ENCODE measurements around the gene GDPD5.

Gene GDPD5

DNA sequence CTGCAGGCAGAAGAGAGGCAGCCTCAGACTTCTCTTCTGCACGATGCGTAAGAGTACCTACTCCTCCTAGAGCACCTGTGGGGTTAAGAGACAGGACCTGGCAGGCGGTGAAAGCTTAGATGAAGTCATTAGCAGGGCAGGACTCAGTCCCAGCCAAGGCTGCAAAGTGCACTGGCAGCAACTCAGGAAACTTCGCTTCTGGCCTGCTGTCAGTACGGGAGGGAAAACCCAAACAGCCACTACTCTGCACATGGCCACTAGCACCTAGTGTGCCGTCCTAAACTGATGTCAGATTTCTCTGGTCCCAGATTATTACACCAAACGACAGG, 84.0 kb downstream of the GDPD5 start:
- DNase-seq: no peak

DNA sequence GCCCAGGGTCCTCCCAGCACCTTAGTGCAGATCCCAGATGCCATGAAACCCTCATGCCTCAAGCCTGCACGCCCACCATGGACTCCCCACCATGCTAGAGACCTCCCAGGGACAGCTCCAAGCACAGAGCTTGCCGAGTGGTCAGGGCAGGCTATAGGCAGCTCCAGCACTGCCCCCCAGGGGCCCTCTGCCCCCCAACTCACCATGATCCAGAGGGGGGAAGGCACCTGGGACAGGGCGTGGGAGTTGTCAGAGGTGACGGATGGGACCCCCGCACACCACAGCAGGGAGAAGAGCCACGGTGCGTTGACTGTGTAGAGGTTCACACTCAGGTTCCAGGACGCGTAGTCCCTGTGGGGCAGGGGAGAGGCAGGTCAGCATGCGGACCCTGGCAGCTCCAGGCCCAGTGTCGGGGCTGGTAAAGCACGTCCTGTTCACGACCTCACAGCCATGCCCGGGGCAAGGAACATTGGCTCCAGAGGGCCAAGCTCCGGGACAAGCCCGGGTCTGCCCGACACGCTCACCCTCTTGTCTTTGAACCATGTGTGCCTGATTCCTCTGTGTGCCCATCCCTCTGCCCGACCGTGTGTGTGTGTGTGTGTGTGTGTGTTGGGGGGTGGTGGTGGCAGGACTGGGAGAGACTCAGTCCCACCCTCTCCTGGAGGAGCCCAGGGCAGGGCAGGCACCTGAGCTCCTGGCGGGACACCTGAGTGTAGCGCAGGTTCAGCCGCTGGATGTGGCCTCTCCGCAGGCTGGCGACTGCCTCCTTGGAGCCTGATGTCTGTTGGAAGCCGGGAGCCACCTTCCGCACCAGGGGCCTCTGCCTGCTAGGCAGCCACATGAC, 84.6 kb downstream of the GDPD5 start:
- DNase-seq: no peak

DNA sequence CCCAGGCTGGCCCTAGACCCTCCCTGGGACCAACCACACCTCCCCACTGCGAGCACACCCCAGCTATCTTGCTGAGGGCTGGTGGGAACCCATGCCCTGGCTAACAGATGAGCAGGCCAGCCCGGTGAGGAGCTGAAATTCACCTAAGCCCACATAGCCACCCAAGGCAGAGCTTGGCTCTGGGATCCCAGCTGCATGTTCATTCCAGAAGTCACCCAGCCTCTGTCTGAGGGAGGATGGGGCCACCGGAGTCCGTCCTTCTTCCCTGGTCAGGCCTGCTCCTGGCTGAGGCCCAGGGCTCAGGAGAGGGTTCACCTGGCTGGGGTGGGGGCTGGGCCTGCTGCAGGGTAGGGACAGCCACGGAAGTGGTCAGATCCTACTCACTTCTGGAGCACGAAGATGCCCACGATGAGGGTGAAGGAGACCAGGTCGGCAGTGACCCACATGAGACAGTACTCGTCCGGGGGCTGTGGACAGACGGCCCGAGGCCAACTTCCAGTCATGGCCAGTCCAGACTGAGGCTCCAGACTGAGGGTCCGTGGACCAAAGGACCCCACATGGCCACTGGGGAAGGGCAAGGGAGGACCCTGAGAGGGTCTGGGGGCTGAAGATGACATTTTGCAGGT, 86.1 kb downstream of the GDPD5 start:
- no peak for DNase-seq

GRCh38 chr11:75439026-75439425, 86.7 kb downstream of the GDPD5 start:
- no peak for DNase-seq

DNA sequence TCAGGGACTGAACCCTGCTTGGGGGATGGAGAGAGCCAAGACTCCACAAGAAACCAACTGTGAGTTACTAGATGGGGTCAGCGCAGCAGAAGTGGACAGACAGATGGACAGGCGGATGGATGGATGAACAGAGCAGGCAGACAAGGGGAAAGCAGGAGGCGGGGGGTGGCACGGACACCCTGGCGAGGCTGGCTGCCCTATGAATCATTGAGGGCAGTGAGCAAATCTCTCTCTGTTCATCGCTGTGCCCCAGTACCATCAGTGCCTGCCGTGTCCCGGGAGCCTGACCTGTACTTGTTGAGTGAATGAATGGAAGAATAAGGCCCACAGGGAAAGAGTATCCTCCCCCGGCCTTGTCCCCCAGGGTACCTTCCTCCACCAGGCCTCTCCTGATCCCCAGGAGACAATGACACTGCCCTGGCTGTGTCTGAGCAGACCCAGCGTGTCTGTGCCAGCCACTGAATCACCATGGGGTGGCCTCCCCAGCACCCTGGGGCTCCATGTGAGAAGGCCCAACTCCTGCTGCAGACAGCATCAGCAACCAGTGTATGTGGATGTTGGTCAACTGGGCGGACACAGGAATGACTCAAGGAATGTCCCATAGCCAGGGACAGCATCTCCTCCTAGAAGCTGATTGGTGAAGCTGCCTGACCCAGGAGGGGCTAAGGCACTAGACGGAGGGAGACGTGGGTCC, 87.6 kb downstream of the GDPD5 start:
- DNase-seq: no peak

DNA sequence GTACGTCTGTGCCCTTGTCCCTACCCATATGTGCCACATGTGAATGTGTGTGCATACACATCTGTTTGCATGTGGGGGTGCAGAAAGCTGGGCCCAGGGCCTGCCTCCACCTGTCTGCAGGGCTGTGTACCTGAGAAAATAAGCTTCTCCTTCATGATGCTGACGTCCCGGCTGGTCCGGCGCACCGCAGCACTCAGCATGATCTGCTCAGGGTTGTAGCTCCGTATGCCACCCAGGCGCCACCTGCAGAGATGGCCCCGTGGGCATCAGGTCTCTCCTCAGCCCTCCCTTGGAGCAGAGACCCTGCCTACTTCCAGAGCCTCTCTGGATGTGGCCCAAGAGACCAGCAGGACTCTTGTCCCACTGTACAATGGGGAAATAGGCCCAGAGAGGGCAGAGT, 88.9 kb downstream of the GDPD5 start:
- no peak for DNase-seq

DNA sequence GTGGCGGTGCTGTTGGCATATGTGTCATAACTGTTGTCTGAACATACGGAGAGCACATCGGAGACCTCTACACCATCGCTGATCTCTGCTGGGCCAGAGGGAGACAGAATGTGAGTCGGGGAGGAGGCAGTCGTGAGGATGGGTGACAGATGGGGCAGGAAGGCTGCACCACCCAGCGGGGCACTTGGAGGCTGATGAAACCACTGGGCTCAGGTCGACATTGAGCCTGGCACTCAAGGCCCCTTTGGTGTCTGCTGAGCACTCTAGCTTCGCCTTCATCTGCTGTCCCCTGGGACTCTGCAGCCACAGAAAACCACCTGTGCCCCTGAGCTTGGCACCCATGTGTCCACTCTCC, 90.2 kb downstream of the GDPD5 start:
- no peak for DNase-seq

DNA sequence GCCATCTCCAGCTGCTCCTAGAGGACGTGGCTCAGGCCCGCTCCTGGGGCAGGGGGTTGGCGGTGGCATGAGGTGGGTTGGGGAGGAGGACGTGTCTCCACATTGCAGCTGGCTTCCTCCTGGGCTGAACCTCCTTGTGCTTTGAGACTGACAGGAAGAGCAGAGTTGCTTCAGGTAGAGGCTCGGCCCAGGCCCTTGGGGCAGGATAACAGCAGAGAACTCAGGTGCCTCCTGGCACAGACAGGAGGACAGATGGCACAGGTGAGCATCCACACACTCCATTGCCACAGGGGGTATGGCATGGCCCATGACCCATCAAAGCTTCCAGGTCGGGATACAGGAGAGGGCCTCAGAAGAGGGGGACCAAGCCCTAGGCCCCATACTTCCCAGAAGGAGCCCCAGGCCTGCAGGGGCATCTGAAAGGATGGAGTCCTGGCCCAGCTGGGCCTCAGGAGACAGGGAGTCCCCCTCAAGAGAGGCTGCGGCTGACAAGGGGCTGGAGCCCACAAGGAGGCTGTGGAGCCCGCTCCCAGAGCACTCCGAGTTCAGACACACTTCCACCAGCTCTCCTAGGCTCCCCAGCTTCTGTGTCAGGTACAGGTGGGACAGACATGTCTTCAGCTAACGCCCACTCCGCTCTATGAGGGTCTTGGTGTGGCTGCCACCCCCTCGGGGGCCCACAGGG, 90.7 kb downstream of the GDPD5 start:
- DNase-seq: no peak

DNA sequence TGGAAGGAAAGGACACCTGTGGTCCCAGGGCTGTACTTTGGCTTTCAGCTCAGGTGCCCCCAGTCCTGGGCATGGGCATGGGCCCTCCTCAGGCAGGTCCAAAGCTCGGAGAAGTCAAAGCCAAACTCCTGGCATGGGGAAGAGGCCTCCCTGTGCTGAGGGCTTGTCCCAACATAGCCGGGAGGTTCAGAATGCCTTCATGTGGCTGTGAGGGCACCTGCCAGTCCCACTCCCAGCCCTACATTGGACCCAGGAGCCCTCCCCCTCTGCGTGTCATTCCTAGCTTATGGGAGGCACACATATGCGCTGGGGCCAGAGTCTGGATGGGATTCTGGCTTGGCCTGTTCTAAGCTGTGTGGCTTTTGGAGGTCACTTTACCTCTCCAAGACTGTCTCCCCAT, 91.7 kb downstream of the GDPD5 start:
- DNase-seq: no peak

DNA sequence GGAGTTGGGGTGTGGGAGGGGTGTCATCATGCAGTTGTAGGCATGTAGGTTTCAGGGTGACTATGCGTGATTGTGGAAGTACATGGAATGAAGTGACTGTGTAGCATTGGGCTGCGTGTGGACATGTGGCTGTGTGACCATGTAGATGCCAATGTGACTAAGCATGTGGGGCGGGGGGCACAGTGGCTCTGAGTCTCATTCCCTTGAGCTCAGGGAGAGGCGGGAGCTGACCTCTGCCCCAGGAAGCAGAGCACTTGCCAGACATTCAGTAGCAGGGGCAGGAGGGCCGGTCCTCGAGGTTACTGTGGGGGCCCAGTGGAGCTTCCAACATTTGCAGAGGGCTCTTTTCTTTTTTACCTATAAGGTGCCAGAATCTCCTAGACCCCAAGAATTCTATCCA, 92.3 kb downstream of the GDPD5 start:
- no peak for DNase-seq

GRCh38 chr11:75432911-75433321, 92.8 kb downstream of the GDPD5 start, which contains the start of gene KLHL35:
Gene KLHL35, minus strand, starts transcription at chr11:75433203. Its CDS starts 2,574 bp downstream, at chr11:75430629.
- DNase-seq: no peak

GRCh38 chr11:75431533-75432525, 93.9 kb downstream of the GDPD5 start:
- DNase-seq: no peak

- DNase-seq: no peak
These were observed 94.8 kb downstream of the GDPD5 start for GRCh38 chr11:75430714-75431532.

DNA sequence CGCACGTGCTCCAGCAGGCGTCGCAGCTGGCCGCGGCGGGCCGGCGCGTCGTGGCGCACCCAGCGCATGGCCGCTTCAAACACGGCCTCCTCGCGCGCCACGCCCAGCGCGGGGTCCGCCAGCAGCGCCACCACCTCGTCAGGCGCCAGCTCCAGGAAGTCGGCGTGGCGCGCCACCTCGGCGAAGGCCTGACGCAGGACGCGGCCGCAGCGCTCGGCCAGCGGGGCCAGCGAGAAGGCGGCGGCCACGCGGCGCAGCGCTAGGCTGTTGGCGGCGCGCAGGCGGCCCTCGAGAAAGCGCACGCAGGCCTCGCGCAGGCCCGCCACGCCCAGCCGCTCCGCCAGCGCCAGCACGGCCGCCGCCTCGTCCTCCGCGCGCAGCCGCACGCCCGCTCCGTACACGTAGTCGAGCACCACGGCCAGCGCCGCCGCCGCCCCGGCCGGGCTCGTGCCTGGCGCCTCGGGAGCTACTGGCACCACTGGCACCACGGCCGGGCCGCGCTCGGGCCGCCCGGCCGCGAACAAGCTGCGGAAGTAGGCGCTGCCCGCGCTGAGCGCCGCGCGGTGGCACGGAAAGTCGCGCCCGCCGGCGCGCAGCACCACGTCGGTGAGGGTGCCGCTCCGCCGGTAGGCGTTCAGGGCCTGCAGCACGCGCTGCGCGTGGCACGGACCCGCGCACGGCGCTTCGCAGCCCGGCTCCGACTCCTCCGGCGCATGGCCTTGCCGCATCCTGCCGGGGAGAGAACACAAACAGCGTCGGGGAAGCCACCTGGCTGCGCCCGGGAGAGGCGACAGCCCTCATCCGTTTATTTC, 95.6 kb downstream of the GDPD5 start:
- DNase-seq: no peak

GRCh38 chr11:75429641-75429901, 96.2 kb downstream of the GDPD5 start:
- no peak for DNase-seq

- DNase-seq: no peak
These were observed 96.6 kb downstream of the GDPD5 start for GRCh38 chr11:75428989-75429640.

DNA sequence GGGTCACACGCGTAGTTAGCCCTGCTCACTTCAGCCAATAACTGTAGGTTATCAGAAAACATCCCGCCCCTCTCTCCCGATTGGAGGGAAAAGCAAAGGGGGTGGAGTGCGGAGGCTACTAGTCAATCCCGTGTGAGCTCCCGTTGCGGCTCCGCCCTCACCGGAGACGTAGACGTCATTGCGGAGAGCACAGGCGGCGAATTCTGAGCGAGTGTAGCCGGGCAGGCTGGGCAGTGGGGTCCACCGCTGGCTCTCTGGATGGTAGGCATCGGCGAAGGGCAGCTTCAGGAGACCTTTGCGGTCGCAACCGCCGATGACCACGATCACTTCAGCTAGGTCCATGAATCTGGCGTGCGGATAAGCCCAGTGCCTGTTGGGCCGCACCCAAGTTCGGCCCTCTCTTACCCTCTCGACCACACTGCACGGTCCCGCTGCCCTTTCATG, 97.4 kb downstream of the GDPD5 start:
- DNase-seq: no peak

DNA sequence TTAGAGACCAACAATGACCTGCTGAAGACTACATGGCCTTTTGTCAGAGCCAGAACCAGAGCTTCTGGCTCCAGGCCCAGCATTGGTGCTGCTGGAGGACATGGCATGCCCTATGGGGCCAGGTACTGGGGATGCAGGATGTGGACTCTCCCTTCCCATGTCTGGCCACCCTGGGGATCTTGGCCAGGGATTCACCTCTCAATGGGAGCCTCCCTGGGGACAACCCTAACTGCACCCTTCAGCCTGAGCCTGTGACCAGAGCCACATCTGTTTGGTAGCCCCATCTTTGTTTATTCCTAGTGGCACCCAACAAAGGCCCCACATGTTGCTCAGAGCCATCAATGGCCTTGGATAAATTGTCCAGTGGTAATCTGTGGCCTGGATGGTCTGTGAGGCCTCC, 98.6 kb downstream of the GDPD5 start:
- no peak for DNase-seq

DNA sequence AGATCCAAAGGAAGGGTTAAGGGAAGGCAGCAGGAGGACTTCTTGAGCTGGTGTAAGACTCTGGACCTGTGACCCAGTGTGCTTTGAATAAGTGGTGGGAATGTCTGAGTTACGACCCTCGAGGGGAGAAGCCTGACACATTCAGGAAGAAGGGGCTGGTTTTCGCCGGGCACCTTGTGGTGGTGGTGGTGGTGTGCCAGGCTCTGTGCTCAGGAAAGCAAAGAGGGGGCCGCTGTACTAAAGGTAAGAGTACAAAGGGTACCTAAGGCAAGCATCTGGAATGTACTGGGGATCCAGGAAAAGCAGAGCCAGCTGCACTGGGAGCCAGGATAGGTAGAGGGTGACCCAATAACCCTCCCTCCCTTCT, 99.0 kb downstream of the GDPD5 start:
- DNase-seq: no peak

DNA sequence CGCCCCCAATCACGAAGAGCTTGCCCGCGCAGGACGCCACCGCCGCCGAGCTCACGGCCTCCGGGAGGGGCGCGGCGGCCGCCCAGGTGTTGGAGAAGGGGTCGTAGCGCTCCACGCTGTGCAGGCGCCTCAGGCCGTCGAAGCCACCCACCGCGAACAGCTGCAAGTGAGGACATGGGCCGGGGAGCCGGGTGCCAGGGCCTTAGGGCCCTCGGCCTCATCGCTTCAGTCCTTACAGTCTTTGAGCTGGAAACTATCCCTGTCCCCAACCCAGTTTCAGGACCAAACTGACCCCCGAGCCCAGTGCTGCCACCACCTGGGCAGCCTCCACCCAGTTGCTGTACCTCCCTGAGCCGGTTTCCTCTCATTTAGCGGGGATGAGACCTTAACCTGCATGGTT, 100.3 kb downstream of the GDPD5 start:
- DNase-seq: no peak
